HG03469 (cell line): ENCODE results near the gene SART3.

Experiments used
- ATAC-seq: cut with Tn5 transposase; IDR thresholded peaks from one replicate; pipeline ENCODE4 v1.9.1; 2021; ENCODE audit warnings: mild to moderate bottlenecking, moderate library complexity, moderate number of reproducible peaks; ENCODE audit not compliant: unreplicated experiment

Gene SART3

GRCh38 chr12:108560752-108561719, at the start of gene SART3:
TSS of gene SART3 (minus strand) at chr12:108561173. CDS start at chr12:108561154, 19 bp downstream.
- ATAC-seq: no peak

GRCh38 chr12:108610336-108610815, 49.4 kb upstream of the SART3 start:
- no peak for ATAC-seq

GRCh38 chr12:108609537-108610335, 48.8 kb upstream of the SART3 start:
- no peak for ATAC-seq

GRCh38 chr12:108608616-108609015, 47.6 kb upstream of the SART3 start:
- no peak for ATAC-seq

GRCh38 chr12:108607981-108608600, 47.1 kb upstream of the SART3 start:
- ATAC-seq: no peak

- ATAC-seq: no peak
Observed at GRCh38 chr12:108606492-108606891, 45.5 kb upstream of the SART3 start.

- no peak for ATAC-seq
Observed at GRCh38 chr12:108605690-108606406, 44.9 kb upstream of the SART3 start.

- ATAC-seq: no peak
Observed at GRCh38 chr12:108605000-108605689, 44.2 kb upstream of the SART3 start.

GRCh38 chr12:108604208-108604941, 43.4 kb upstream of the SART3 start:
- ATAC-seq: no peak

GRCh38 chr12:108603743-108604142, 42.8 kb upstream of the SART3 start:
- ATAC-seq: no peak

- no peak for ATAC-seq
Observed at GRCh38 chr12:108602976-108603704, 42.2 kb upstream of the SART3 start.

- no peak for ATAC-seq
Observed at GRCh38 chr12:108602209-108602705, 41.3 kb upstream of the SART3 start.

GRCh38 chr12:108600702-108601007, 39.7 kb upstream of the SART3 start:
- ATAC-seq: no peak

GRCh38 chr12:108599948-108600701, 39.2 kb upstream of the SART3 start:
- ATAC-seq: no peak

- ATAC-seq: no peak
Observed at GRCh38 chr12:108599541-108599940, 38.6 kb upstream of the SART3 start.

- ATAC-seq: no peak
Observed at GRCh38 chr12:108598553-108599250, 37.7 kb upstream of the SART3 start.
